HG02588 (cell line): ENCODE results near the gene SLC29A3.
A peak's percentile ranks its signal among the peaks of the same experiment; 100 is the strongest.
"Not testable (repeated sequence)": the region's sequence is repeated elsewhere in the genome, so short reads cannot be mapped to it uniquely, and the experiment has no call there.

Source experiments
- ATAC-seq: cut with Tn5 transposase; IDR thresholded peaks from one replicate; pipeline ENCODE4 v1.9.1; 2021; ENCODE audit warnings: mild to moderate bottlenecking, moderate library complexity; ENCODE audit not compliant: unreplicated experiment

Gene SLC29A3

DNA sequence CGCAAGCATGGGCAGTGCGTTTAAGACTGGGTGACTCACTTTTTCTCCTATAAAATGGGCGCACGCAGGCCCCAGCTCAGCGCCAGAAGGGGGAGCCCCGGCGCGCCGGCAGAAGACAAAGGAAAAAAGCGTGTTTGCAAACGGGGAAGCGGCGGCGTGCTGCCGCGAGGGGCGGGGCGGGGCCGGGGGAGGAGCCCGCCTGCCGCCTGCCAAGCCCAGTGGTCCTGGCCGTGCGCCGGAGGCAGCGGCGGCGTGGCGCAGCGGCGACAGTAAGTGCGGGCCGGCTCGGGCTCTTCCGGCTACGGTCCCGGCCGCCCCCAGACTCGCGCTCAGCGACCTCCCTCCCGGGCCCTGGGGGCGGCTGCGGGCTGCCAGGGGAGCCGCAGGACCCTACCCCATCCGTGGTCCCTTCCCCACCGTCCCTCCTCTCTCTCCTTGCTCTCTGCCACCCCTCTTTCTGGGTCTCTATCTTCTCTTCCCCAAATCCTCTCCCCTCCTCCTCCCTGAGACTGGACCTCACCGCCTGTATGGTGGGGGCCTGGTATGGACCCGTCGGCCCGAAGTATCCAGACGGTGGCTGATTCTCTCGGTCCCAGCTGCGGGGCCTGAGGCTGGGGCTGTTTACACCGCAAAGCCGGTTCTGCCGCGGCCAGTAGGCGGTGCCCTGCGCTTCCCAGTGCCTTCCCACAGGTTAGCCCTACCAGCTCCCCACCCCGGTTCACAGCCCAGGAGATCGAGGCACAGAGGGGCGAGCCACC is at the start of gene SLC29A3:
SLC29A3 (plus strand) TSS at position 218 of the 758 bp plus-strand sequence; CDS start at position 269, 51 bp downstream.
- peak; percentile 76 for ATAC-seq

DNA sequence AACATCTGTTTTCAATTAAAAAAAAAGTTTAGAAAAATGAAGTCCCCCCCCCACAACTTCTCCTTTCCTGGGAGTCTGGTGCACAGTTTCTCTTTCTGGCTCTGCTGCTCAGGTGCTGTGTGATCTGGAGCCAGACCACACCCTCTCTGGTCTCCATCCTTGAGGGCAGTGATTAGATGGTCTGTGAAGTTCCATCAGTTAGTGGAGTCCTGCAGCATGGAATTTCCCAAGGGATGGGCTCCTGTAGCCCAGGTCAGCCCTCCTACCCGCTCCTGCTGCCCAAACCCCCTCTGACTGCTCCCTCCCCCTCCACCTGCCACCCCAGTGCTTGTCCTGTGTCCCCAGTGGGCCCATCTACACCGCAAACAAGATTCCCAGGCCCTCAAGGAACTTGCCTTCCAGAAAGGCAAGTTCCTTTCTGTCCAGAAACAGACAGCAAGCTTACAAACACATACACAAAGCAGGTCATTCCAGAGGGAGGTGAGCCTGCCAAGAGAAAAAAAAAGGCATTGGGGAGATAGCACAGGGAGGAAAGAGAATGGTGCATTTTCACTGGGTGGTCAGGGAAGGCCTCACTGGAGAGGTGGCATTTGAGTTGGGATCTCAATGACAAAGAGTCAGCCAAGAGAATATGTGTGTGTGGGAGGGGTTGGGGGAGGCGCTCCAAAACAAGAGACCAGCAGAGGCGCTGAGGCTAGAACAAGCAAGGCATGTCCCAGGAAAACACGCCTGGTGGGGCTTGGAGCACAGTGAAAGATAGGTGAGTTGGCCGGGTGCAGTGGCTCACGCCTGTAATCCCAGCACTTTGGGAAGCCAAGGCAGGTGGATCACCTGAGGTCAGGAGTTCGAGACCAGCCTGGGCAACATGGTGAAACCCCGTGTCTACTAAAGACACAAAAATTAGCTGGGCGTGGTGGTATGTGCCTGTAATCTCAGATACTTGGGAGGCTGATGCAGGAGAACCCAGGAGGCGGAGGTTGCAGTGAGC is 49.5 kb upstream of the SLC29A3 start:
- no peak for ATAC-seq

DNA sequence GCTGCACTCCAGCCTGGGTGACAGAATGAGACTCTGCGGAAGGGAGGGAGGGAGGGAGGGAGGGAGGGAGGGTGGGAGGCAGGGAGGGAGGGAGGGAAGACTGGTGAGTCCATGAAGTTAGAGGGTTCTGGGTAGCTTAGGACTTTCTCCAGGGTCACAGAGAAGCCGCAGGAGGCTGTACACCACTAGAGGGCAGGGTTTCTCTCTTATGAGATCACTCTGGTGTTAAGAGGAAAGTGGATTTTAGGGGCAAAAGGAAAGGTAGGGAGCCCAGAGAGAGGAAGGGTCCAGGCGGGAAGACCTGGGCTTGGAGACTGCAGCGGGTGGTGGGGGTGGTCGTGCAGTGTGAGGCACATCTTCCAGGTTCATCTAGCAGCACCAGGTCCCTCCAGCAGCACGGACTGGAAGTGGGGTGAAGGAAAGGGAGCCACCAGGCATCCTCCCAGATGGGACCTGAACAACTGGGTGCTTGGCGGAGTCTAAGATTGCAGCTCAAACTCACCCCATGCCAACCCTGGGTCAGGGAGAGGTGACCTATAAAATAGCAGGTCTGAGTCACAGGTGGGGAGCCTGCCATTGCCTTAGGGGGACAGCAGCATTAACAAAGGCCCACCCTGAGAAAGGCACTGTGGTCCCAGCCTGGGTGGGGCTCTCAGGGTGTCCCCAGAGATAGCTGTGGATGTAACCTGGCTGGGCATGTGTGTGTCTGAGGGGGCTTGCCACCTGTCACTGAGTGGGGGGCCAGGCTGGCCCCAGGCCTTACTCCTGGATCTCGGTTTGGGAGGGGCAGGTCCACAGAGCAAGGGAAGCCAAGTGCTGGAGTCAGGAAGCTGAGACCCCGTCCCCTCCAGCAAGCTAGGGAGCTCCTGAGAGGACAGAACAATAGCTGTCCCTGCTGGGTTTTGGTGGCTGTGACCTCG is 48.5 kb upstream of the SLC29A3 start:
- ATAC-seq = no peak

DNA sequence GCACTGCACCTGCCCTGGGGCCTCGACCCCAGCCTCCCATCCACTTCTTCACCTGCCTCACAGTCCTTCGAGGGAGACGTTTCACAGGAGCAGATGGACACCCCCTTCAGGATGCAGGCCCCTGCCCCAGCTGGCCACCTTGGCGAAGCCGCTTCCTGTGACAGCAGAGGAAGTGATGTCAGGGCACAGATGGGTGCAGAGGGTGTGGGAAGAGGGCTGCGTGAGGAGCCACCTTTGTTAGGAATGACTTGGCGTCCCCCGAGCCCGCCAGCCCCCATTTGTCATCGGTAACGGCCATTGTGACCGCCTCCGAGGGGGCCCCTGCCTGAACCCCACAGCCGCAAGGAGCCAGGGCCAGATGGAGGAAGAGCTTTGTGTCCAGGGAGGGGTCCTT is 47.4 kb upstream of the SLC29A3 start:
- ATAC-seq = no peak

DNA sequence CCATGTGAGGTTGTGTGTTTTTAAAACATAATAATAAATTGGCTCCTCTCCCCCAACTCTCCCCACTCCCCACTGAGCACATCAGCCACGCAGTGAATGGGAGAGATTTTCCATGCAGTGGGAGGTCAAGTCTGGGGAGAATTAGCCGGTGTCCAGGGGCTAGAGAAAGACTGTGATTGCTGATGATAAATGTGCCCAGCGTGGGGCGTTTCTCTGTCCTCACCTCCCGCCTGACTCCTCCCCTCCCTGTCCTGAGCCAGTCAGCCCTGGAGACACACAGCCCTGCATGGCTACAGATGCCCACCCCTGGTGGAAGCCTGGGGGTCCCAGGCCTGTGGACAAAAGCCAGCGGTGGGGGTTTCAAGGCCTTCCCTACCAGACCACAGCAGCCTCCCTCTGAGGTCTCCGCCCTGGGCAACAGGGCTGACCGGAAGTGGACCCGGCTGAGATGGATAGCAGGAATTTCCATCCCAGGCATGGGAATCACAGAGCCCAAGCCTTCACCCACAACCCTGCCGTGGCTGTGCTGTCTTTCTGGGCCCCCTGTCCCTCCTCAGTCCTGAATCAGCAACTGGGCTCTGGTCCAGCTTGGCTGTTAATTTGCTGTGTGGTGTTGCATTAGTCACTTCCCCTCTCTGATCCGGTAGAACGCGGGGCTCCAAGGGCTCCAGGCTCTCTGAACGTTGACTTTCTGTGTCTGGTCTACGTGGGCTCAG is 46.8 kb upstream of the SLC29A3 start:
- no peak for ATAC-seq

DNA sequence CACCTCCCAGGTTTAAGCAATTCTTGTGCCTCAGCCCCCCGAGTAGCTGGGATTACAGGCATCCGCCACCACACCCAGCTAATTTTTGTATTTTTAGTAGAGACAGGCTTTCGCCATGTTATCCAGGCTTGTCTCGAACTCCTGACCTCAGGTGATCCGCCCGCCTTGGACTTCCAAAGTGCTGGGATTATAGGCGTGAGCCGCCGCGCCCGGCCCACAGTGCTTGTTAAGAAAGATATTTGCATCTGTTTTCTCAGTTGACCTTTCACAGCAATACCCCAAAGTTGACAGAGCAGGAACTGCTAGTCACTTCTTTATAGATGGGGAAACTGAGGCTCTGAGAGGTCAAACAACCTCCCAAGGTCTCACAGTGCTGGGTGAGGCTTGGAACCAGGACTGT is 46.1 kb upstream of the SLC29A3 start:
- ATAC-seq = not testable (repeated sequence)

DNA sequence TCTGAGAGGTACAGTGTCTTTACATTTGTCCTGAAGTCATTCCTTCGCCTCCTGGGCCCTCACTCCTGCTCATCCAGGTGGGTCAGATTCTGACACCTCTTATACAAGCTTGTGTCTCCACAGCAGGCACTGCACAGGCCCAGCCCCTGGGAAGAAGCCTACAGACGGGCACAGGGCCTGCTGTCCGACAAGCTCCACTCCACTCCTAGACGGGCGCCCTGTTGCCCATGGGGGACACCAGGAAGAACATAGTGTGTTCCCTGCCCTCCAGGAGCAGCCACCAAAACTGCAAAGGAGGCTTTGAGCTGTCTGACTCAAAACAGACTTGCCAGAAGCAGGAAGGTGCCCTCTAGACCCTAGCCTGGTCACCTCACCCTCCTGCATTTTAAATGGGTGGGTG is 45.6 kb upstream of the SLC29A3 start:
- ATAC-seq = no peak

DNA sequence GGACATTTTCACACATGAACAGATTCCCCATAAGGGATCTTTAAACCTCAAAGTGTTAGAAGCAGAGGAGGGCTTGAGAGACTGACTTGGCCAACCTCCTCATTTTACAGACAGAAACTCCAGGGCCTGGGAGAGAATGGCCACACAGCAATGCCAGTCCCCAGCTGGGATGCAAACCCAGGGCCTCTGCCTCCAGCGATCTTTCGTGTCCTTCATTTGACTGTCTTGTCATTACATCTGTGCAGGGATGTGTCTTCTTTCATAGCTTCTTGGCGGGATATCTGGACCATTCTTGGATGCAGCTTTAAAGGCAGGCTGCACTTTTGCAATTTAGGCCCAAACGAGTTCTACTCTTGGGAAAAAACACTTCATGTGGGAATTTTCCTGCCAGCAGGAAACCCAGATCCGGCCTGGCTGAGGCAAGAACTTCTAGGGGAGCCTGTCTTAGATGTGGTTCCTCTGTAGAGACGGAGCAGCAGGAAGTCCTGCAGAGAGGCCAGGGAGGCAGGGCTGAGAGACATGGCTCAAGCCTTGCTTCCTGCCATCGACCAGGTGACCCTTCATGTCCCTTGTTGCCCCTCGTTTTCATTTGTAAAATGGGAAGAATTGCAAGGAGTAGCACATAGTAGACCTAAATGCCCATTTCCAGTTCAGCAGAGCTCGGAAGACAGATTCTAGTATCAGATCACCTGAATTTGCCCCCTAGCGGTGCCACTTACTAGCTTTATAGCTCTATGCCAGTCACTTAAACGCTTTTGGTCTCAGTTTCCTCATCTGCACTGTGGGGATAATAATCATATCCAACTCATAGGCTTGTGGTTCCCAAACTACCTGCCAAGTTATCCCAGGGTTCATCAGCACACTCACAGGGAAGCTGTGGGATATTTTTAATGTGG is 43.9 kb upstream of the SLC29A3 start:
- no peak for ATAC-seq

DNA sequence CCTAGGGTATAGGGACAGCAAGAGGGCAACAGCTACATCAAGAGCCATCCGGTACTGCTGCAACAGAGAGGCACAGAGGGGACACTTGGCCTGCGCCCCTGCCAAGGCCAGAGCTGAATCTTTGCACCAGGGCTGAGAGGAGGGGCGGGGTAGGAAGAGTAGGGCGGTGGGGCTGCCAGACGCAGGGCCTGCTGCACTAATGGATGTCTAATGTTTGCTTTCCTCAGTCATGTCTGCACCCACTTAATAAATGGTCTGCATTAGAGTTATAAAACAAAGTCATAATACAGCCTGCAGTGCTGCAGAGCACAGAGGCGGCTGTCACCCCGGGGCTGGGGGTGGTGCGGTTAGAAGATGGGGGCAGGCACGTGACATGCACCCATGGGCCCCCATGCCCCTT is 42.2 kb upstream of the SLC29A3 start:
- ATAC-seq = no peak

DNA sequence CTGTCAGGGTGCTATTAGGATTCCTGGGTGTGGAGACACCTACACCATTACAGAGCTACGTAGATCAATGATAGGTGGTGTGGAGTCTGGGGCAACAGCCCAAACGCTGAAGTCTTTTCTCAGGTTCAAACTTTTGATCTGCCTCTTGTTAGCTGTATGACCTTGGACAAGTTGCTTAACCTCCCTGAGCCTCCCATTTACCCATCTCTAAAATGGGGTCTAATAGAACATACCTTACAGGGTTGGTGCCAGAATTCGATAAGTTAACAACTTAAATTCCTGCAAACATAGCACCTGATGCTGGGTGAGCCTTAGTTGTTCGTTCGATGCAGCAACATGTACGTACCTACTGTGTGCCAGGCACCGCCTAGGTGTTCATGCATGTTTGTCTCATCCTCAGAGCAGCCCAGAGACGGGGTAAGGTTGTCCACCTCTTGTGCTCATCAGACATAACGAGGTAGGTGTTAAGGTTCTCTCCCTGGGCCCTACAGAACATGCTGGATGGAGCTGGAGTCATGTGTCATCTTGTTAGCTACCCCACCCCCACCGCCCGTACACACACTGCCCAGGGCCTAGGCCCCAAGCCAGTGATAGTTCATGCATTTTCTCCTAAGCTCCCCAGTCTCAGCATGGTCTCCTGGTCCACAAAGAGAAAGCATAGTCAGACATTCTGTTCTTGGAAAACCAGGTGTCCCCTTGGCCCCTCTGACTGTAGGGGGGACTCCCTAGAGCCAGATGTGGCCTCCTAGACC is 41.0 kb upstream of the SLC29A3 start:
- ATAC-seq = no peak

DNA sequence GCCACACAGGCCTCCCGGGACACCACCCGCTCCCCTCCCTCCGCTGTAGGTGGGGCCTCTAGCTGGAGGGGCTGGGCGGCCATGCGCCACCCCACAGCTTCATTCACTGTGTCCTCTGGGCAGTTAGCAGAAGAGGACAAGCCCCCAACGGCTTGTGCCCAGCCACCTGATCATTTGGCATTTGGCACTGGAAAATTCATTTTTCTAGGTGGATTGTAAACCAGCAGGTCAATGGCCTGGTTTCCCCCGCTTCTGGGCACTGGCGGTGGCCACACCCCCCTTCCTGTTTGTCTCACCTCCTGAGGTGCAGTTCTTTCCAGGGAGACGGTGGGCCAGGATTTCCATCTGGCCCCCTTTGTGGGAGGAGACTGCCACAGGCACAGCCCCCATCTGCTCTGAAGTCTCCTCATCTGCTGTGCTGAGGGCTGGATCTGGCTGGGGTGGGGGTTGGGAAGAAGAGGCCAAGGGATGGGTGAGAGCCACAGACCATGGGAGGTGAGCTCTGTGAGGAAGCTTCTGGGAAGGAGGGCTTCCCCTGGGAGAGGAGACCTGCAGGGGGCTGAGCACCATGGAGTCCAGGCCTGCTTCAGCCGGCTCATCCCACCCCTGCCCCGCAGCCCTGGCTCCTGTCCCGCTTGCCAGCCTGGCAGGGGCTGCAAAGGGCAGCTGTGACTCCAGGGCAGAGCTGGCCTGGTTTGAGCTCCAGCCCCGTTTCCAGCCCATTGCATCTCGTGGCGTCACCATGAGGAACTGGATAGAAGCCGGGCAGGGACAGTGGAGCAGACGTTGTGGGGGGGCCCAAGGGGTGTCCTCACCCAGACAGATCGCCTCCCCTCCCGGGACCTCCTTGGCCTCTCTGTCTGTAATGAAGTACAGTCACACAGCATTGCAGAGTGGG is 40.1 kb upstream of the SLC29A3 start:
- no peak for ATAC-seq

DNA sequence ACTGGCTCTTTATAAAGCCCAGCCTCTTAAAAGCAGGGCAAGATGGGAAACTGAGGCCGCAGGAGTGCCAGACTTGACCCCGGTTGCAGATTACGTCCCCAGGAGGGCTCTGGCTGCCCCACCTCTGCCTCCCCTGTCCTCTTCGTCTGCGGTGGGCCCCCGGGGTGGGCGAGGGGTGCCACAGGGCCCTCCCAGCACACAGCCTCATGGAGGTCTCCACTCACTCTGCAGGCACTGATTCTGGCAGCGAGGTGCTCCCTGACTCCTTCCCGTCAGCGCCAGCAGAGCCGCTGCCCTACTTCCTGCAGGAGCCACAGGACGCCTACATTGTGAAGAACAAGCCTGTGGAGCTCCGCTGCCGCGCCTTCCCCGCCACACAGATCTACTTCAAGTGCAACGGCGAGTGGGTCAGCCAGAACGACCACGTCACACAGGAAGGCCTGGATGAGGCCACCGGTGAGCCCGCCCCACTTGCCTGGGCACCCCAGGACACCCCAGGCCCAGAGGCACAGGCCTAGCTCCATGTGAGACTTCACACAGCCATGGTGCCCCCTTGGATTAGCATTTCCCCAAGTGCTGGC is 39.4 kb upstream of the SLC29A3 start:
- no peak for ATAC-seq

DNA sequence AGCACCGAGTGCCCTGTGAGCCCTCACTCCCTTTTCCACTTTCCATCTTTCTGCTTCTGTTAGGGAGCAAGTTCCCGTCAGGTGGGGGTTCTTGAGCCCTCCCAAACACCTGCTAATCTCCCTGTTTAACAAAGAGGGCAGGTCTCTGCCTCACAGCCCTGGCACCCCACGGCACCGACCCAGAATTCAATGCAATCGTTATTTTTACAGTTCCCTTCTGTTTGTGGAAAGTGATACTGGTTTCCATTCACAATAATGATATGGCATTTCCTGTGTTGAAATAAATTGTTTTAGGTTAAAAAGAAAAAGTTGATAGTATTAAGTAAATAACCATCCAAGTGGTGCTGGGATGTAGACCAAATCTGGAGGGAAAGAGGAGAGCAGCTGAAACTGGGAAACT is 38.8 kb upstream of the SLC29A3 start:
- no peak for ATAC-seq

DNA sequence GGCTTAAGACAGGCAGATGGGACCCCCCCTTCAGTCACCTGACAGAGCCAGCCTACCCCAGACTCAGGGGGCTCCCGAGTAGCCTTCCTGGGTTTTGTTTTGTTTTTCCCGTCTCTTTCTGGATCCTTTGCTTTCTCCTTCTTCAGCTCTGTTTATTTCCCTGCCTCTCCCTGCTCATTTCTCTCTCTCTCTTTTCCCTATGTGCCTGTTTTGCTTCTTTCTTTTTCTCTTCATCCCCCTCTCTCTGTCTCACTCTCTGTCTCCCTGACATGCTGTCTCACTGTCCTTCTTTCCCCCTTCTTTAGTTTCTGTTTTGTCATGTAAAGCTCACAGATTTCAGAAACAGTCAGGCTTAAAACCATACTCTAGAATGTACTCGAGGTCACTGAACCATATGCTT is 38.2 kb upstream of the SLC29A3 start:
- ATAC-seq = no peak

DNA sequence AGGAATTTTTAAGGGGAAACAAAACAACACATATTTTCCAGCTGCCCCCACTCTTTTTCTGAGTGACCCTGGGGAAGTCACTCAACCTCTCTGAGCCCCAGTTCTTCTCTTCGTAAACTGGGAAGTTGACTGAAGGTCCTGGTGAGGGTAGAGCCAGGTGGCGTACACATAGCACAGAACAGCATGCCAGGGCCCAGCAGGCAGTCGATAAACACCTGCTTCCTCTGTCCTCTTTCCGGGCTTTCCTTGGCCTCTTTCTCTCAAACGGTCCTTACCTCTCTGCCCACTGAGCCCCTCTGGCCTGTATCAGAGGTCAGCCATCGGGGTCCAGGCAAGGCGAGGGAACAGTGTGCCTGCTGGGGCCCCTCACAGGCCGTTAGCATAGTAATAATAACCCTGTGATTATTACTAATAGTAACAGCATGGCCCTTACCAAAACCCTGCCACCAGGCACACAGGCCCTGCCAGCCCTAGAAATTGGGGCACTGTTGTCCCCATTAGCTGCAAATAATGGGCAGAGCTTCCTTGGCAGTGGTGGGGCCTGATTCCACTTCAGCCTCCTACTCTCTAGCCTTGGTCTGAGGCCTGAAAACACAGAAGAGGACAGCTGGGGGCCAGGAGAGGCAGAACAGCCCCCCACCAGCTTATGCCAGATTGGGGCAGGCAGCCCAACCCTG is 37.3 kb upstream of the SLC29A3 start:
- no peak for ATAC-seq

DNA sequence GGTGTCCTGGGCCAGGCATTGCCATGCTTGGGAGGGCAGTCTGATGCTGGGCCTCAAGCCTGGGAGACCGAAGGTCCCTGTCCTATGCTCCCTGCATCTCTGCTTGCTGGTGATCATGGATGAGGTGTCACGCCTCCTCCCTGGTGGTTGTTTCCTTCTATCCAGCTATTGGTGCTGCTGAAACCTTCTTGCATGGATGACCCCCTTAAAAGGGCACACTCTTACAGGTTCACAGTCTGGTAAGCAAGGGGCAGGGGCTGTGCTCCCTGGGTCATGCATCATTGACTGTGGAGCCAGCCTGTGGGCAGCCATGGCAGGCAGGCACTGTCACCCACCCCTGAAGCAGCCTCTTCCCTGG is 36.8 kb upstream of the SLC29A3 start:
- no peak for ATAC-seq

DNA sequence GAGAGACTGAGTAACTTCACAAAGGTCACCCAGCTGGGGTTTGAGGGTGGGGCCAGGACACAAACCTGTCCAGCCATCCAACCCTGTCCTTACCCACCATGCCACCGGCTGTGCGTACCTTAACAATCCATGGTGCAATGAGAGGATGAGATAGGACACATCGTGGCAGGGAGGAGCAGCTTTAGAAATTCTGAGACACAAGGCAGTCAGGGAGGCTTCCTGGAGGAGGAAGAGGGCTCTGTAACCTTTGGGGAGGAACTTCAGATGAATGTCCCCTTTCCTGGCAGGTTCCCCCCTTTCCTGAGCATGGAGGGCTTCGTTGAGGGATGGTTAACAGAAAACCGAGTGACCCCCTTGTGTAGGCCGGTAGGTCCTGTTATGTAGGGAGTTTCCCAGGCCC is 35.6 kb upstream of the SLC29A3 start:
- no peak for ATAC-seq
